GM21447 (cell line): ENCODE data around the gene TEX53.

Experiments used
- ATAC-seq: cut with Tn5 transposase; IDR thresholded peaks from one replicate; pipeline ENCODE4 v1.9.1; 2021; ENCODE audit not compliant: unreplicated experiment

The TEX53 gene

GRCh38 chr9:114641967-114642366, 15.6 kb downstream of the TEX53 start:
- no peak for ATAC-seq

- ATAC-seq = no peak
Measured at GRCh38 chr9:114638404-114638803, 19.2 kb downstream of the TEX53 start.

DNA sequence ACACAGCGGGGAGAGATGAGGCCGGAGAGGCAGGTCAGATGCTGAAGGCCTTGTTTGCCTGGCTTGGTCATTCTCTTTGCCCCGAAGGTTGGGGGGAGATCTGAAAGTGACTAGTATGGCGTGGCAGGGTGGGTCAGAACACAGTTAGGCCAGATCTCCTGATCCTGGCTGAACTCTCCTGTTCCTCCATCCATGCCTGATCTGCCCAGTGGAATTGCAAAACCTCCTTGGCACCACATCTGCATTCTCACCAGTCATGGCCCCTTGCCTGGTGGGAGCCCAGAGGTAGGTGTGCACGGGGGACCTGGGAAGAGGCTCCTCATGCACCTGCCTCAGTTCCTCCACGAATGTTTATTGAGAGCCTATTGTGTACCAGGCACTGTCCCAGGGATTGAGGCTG, 23.2 kb downstream of the TEX53 start:
- ATAC-seq = no peak

DNA sequence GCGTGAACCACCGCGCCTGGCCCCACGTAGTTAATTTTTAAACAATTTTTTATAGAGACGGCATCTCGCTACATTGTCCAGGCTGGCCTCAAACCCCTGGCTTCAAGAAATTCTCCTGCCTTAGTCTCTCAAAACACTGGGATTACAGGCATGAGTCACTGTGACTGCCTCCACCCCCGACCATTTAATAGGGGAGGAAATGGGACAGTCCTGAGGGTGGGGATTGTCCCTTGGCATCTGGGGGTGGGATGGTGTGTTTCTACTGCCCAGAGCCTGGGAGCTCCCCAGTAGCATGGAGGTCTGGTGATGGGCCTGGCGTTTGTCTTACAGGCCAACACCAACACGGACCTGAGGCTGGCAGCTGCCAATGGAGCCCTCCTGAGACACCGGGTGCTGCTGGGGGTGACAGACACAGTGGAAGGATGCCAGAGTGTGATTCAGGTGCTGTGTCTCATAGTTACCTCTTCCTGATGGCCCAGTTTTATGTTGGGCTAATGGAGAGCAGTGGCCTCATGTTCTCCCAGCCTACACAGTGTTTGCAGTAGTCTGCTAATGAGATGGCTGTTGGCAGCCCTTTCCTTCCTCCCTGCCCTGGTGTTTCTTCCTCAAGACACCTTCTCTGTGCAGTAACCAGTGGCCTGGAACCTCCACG, 24.0 kb downstream of the TEX53 start:
- ATAC-seq = no peak

GRCh38 chr9:114631166-114631565, 26.4 kb downstream of the TEX53 start:
- no peak for ATAC-seq

DNA sequence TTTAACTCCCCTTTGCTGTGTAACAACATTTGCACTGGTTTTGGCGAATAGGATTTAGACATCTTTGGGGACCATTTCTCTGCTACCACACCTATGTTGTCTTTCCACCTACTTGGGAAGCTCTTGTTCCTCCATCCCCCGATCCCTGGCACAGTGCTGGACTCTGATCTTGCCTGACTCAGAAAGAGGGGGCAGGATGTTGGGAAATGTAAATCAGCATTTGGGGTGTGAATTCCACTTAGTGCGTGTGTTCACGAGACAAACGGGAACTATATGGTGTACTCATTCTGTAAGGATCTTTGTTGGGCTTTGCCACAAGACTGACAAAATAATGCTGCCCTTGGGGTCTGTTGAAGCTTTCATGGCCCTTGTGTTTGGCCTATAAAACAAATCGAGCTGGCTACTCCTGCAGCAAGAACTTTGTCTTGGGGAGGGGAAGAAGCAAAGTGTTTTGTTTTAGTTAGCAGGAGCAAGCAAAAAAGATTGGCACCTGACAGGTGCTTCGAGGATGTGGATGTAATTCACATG, 28.0 kb downstream of the TEX53 start:
- ATAC-seq = no peak

DNA sequence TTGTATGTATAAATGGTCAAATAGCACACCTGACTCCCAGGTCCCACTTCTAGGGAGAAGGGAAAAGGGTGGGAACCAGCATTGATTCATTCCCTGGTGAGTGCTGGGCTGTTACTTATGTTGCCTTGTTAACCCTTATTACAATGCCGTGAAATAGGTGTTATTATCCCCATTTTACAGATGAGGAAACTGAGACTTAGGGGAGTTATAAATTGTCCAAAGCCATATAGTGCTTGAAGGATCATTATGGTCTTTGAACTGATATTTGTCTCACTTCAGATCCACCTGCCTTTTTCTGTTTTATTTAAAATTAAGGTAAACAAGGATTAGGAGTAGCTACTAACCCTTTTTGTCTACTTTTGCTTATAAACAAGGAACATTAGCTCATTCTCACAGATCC, 30.1 kb downstream of the TEX53 start:
- ATAC-seq = no peak

- ATAC-seq = no peak
Measured at GRCh38 chr9:114626415-114627020, 31.1 kb downstream of the TEX53 start.

- ATAC-seq = no peak
Measured at GRCh38 chr9:114624677-114625076, 32.9 kb downstream of the TEX53 start.

DNA sequence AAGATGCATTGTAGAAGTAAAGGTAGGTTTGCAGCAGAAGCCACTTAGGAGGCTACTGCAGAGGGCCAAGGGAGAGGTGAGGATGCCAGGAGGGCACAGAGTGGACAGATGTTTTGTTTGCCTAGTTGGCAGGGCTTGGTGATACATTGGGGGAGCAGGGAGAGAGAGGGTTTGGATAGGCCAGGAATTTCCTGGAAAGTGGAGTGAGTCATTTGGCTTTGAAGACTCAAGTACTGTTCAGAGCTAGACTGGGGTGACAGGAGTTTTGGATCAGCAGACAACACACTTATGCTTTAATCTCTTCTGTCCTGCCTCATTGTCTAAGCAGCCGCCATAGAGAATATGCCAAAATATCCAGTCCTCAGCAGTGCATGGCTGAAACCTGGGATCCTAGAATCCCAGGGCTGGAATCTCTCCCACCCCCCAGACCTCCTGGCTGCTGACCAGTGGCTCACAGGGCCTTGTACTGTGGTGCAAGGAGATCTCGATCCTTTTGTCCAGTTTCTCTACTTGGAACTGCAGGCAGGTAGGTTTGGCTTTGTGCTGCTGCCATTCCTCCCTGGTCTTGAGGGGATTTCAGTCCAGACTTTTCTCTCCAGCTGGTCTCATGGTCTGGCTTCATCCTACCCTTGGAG, 35.5 kb downstream of the TEX53 start:
- ATAC-seq = no peak

- ATAC-seq = no peak
Measured at GRCh38 chr9:114621561-114621960, 36.0 kb downstream of the TEX53 start.

DNA sequence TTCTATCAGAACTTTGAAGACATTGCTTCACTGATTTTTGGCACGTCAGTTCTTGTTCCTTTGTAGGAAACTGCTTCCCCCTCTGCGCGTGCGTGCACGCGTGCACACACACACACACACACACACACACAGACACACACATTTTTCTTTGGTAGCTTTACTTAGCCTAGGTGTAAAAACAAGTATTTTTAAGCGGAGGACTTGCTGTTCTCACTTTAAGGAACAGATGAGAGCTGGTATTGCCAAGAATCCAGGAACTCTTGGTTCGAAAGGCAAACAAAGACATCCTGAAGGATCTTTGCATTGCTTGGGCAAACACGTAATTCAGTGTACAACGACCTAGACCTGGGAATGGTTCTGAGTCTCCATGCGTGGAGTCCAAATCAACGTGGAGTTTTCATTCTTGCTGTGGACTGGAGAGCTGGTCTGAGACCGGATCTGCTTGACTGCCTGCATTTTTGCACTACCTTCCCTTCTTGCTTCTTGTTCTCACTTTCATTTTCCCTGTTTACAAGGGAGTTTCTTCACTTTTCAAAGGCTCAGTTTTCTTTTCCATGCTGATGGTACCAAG, 38.3 kb downstream of the TEX53 start:
- ATAC-seq = peak; percentile 44

DNA sequence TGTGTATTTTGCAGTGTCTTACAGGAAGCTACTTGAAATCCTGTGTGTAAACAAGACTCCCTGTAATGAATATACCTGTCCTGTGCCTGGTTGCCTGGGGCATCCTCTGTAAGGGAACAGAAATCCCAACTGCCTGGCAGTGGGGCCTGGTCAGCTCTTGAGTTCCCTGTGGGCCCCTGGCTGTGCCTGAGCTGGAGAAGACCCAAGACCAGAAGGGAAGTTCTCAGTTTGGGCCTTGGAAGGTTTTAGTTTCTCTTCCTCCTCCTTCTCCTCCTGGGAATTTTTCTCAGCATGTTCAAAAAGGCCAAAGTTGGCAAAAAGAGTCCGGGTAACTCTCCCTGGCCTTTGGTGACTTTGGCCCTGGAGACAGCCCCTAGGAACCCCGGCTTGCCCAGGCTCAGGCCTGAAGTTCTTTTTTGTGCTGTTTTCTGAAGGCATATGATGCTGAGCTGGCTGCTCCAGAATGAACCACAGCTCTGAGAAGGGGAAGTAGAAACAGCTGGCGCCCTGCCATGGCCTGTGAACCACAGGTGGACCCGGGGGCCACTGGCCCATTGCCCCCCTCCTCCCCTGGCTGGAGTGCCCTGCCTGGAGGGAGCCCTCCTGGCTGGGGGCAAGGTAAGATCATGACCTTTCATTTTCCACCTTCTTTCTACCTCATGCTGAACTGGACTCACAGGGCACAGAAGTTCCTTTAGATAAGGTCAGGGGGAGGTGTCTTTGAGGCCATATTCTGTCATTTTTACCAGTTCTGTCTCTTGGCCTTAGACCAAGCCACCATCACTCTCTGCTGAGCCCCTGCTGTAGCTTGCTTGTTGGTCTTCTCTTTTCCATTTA, 40.7 kb downstream of the TEX53 start:
- ATAC-seq = peak; percentile 71

GRCh38 chr9:114614373-114614772, 43.2 kb downstream of the TEX53 start:
- no peak for ATAC-seq

GRCh38 chr9:114613919-114614318, 43.7 kb downstream of the TEX53 start:
- ATAC-seq = no peak

DNA sequence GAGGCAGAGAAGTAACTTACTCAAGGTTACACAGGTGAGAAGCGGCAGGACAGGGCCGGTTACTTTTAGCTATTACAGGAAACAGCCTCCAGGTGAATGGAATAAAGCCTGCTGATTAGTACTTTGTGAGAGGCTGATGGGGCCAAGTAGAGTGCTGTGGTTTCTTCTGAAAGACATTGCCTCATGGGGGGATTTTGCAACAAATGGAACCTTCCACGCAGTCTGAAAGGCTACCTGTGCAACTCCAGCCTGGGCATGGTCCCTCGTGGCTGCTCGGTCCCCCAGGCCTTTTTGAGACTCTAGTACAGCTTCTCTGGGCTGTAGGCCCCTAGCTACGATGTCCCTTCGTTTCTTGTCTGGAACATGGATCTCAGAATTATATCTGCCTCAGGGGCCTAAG, 44.5 kb downstream of the TEX53 start:
- no peak for ATAC-seq

- ATAC-seq = no peak
Measured at GRCh38 chr9:114612272-114612923, 45.2 kb downstream of the TEX53 start.

DNA sequence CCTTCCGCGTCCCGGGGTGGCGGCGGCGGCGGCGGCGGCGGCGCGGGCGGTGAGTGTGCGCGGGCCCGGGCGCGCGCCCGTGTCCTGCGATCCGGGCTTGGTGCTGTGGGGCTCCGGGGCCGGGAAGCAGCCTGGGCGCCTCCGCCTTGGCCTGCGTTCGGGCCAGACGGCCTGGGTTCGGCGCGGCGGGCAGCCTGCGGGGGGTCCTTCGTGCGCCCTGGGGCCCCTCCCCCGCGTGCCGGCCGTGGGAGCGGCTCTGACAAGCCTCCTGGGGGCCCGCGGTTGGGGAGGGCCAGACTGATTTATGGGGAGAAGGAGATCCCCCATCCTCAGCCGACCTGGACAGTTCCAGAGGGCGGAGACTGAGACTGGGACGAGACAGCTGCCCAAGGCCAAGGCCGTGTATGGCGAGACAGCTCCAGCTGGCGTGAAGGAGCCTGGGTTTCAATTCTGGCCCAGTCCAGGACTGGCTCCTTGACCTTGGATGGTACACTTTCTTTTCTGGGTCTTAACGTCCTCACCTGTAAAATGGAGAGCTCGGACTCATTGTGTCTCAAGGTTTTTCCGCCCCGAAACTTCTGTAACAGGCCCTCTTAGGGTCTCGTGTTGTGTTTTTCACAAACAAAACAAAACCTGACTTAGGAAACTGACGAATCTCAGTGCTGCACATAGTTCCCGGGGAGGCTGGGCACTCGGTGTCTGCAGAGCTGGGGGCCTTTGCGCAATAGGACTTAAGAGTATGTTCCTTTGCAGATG, 45.9 kb downstream of the TEX53 start:
- ATAC-seq = peak; percentile 25

DNA sequence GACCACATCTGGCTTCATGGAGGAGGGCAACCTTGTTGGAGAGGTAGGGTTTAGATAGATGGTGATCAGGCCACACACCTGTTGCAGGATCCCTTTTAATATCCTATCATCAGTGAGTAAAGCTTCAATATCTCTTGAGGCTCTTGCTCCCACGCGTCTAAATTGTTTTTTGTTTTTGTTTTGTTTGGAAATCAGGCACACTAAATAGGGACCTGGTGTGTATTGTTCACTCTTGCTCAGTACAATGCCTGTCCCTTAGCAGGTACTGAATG, 49.1 kb downstream of the TEX53 start:
- no peak for ATAC-seq
